ENCODE data around the gene CPNE4. TPM values are rescaled to one million over a fixed set of nuclear protein-coding genes. Genes with fewer than 3 reads are reported as not detected.
"Not testable (repeated sequence)": the region's sequence is repeated elsewhere in the genome, so short reads cannot be mapped to it uniquely, and the experiment has no call there.

CPNE4 gene
- 0.10 and 0.27 TPM in 2 replicates for total RNA-seq

- intact Hi-C loops (cut with micrococcal nuclease) = loop anchor here (10.0 kb wide), 1 partner anchor 380 kb away; the partner anchor contains the start of gene DNAJC13
These were observed at the start of gene CPNE4 for GRCh38 chr3:132034486-132035464. Gene CPNE4, minus strand, starts transcription at chr3:132035014.

DNA sequence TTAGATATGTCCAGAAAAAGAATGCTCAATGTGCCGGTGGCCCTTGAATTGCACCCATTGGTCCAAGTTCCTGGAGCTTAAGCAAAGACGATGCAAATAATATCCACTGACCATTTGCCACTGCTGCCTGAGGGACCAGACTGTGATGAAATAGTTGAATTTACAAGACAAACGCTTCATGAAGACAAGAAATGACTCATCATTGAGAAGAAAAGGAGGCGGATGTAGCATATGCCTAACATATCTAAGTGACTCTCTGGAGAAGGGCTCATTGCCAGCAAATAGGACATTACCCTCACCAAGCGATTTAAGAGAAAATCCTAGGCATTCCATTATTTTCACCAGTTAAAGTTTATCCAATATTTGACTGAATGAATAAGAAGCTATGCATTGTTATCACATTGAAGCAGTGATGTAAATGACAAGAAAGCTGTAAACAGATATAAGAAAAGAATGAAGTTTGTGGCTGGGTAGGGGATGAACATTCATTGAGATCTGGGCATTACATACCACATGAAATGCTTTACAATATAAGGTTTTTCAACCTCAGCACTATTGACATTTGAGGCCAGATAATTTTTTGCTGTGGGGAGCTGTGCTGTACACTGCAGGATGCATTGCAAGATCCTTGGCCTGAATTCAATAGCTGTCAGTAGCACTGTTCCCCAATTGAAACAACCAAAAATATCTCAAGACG is 48.9 kb upstream of the CPNE4 start:
- intact Hi-C loops (cut with micrococcal nuclease) = no loop called here

- intact Hi-C loops (cut with micrococcal nuclease) = no loop called here
These were observed 48.3 kb upstream of the CPNE4 start for GRCh38 chr3:132083159-132083558.

DNA sequence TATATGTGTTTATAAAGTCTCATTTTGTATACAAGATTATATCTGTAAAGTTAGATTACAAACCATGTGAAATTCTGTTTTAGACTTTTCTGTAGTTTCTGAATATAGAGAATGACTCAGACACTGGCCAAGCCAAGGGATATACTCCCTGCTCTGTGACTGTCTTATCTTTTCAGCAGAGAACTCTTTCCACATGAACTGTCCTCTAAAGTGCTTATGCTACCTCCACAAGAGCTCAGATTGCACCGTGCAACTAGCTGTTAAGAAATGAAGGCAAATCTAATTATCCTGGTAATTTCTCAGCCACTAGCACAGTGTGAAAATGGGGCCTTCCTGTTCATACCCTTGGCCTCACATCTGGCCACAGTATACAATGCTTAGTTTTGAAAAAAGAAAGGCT is 44.3 kb upstream of the CPNE4 start:
- intact Hi-C loops (cut with micrococcal nuclease) = no loop called here

DNA sequence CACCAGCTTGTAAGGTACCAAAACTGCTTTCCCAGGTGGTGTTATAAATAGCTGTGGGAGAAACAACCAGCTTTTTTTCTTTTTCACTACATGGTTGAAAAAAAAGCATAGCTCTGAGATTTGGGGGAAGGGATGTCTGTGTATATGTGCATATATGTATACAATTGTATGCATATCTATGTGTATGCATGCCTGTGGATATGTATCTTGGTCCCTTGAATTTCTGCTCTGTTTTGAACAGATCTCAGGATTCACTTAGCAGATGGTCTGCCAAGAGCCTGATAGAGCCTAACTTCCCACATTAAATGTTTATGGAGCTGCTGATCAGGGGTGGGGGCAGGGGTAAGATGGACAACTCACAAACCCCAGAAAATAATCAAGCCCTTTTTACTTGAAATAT is 39.0 kb upstream of the CPNE4 start:
- intact Hi-C loops (cut with micrococcal nuclease) = no loop called here

GRCh38 chr3:132071043-132071442 is 36.2 kb upstream of the CPNE4 start:
- intact Hi-C loops (cut with micrococcal nuclease) = no loop called here

GRCh38 chr3:132064114-132064513 is 29.3 kb upstream of the CPNE4 start:
- intact Hi-C loops (cut with micrococcal nuclease) = no loop called here

DNA sequence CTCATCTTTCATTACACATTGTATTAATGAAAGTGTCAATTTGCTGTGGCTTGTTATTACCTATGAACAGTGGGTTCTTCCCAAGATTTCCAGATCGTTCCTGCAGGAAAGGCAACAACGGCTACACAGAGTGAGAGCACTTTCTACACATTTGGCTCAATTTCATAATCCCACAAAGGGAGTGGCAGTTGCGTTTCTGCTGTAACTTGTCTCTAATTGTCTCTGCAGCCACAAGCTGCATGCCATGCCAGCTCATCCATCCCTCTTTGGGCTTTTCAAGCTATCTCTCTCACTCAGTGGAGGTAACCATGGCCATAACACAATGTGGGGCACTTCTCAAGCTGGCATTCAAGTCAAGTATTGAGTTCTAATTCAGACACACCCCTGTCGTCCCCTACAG is 27.7 kb upstream of the CPNE4 start:
- intact Hi-C loops (cut with micrococcal nuclease) = no loop called here

GRCh38 chr3:132055872-132056271 is 21.1 kb upstream of the CPNE4 start:
- intact Hi-C loops (cut with micrococcal nuclease) = no loop called here

- intact Hi-C loops (cut with micrococcal nuclease) = no loop called here
These were observed 12.4 kb upstream of the CPNE4 start for GRCh38 chr3:132047209-132047608.

GRCh38 chr3:132044874-132045273 is 10.1 kb upstream of the CPNE4 start:
- intact Hi-C loops (cut with micrococcal nuclease) = not testable (repeated sequence)

GRCh38 chr3:132042681-132043080 is 7.9 kb upstream of the CPNE4 start:
- intact Hi-C loops (cut with micrococcal nuclease) = no loop called here

GRCh38 chr3:132038198-132038825 is 3.5 kb upstream of the CPNE4 start:
- intact Hi-C loops (cut with micrococcal nuclease) = loop anchor here (1.0 to 10.0 kb wide), 2 partner anchors 142 to 376 kb away; partner anchors contain the start of gene DNAJC13

- intact Hi-C loops (cut with micrococcal nuclease) = loop anchor here (10.0 kb wide), 1 partner anchor 377 kb away; the partner anchor contains the start of gene DNAJC13
These were observed 2.8 kb upstream of the CPNE4 start for GRCh38 chr3:132037581-132037980.

DNA sequence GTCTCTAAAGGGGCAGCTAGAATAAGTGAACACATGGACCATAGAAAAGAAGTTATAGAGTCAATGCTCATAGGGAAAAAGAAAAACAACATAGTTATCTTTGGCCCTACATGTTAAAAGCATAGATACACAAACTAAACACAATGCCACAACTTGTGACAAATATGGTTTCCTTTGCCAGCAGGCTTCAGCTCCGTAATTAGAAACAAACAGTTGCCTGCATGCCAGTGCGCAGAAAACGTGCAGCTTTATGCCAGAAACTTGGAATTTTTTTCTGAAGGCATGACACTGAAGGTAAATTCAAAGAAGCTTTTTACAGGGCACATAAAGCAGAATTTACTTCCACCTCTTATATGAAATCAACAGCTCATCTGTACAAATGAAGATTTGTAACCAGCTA is 2.2 kb upstream of the CPNE4 start:
- intact Hi-C loops (cut with micrococcal nuclease) = loop anchor here (10.0 kb wide), 1 partner anchor 378 kb away; the partner anchor contains the start of gene DNAJC13

DNA sequence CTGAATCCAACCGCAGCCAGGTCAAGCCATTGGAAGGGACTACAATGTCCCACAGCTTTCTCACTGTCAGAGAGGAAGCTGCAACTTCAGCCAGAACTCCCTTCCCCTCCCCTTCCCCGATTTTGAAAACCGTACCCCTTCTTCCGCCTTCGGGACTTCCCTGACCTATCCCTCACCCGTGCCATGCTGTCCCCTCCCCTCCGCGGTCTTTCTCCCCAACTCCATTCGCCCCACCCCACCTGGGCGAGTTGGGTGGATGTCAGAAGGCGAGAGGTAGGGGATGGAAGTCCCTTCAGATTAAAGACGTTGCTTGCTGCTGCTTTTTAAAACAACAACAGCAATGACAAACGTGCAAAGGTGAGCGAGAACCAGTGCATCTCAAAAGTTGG is 723 bp downstream of the CPNE4 start:
- intact Hi-C loops (cut with micrococcal nuclease) = loop anchor here (10.0 kb wide), 1 partner anchor 381 kb away; the partner anchor contains the start of gene DNAJC13

- intact Hi-C loops (cut with micrococcal nuclease) = loop anchor here (10.0 kb wide), 1 partner anchor 381 kb away; the partner anchor contains the start of gene DNAJC13
These were observed 1.3 kb downstream of the CPNE4 start for GRCh38 chr3:132033471-132033870.

GRCh38 chr3:132032959-132033358 is 1.9 kb downstream of the CPNE4 start:
- intact Hi-C loops (cut with micrococcal nuclease) = loop anchor here (10.0 kb wide), 1 partner anchor 382 kb away; the partner anchor contains the start of gene DNAJC13

DNA sequence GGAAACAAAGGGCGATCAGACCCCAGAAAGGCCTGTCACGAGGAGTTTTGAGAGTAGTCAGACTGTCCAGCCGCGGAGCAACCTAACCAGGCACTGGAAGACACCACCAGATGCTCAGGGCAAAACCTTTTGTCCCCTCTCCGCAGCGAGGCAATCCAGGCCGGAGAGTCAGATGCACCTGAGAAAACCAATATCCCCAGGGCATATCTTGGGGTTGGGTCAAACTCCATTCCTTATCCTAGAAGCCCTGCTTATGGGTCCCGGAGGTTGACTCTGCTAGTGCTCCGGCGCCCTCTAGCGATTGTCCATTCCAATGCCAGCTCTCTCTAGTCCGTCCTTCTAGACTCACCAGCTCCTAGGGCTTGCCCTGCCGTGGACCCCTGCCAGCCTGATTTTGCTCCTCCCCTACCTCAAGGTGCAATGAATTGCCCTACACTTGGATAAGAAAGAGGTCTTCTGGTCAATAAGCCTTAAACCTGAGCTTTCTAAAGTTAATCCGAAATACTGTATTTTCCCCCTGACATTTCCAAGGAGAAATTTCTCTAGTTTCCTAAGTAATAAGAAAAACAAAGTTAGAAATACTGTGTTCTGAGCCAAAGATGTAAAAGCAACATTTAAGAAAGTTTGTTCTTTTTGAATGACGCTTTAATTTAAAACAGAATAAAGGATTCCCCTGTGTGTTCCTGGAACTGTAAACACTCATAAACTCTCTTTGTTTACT is 5.5 kb downstream of the CPNE4 start:
- intact Hi-C loops (cut with micrococcal nuclease) = loop anchor here (1.0 kb wide), 4 partner anchors 235 to 1270 kb away; no protein-coding TSS in a partner anchor

GRCh38 chr3:132022914-132023313 is 11.9 kb downstream of the CPNE4 start:
- intact Hi-C loops (cut with micrococcal nuclease) = no loop called here

DNA sequence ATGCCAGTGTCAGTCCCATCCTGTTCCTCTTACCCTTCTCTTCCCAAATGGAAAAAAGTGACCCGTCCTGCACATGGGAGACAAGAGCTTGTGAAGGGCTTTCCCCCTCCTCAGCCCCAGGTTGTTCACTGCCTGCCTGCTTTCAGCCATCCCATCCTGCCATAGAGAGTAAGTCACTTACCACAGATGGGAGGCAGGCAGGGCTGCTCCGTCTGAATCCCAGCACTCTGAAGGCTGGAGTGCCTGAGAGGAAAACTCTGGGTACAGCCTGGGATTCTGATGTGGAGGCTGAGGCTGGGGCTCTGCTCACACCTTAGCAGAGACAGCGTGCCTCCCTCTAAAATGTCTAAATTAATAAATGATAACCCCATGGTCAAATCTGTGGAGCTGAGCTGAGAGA is 14.8 kb downstream of the CPNE4 start:
- intact Hi-C loops (cut with micrococcal nuclease) = no loop called here

All from T-helper 1 cell treated with Interleukin-12 subunit alpha and Interleukin-12 subunit beta and Interleukin-4 antibody, amounts not matched to agents 30 ng/mL and 1 ng/mL, for 36 hours (primary cell).